Activated CD8-positive, alpha-beta memory T cell treated with anti-CD3 and anti-CD28 coated beads, Interleukin-2, amount 50 U/mL, for 4 hours (primary cell): ENCODE results near the gene RIF1.

Experiments used
- DNase-seq: peaks from one replicate; pipeline ENCODE4 v3.0.0-alpha.2; 2020

Gene RIF1, protein sequence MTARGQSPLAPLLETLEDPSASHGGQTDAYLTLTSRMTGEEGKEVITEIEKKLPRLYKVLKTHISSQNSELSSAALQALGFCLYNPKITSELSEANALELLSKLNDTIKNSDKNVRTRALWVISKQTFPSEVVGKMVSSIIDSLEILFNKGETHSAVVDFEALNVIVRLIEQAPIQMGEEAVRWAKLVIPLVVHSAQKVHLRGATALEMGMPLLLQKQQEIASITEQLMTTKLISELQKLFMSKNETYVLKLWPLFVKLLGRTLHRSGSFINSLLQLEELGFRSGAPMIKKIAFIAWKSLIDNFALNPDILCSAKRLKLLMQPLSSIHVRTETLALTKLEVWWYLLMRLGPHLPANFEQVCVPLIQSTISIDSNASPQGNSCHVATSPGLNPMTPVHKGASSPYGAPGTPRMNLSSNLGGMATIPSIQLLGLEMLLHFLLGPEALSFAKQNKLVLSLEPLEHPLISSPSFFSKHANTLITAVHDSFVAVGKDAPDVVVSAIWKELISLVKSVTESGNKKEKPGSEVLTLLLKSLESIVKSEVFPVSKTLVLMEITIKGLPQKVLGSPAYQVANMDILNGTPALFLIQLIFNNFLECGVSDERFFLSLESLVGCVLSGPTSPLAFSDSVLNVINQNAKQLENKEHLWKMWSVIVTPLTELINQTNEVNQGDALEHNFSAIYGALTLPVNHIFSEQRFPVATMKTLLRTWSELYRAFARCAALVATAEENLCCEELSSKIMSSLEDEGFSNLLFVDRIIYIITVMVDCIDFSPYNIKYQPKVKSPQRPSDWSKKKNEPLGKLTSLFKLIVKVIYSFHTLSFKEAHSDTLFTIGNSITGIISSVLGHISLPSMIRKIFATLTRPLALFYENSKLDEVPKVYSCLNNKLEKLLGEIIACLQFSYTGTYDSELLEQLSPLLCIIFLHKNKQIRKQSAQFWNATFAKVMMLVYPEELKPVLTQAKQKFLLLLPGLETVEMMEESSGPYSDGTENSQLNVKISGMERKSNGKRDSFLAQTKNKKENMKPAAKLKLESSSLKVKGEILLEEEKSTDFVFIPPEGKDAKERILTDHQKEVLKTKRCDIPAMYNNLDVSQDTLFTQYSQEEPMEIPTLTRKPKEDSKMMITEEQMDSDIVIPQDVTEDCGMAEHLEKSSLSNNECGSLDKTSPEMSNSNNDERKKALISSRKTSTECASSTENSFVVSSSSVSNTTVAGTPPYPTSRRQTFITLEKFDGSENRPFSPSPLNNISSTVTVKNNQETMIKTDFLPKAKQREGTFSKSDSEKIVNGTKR (N-terminal part only)

DNA sequence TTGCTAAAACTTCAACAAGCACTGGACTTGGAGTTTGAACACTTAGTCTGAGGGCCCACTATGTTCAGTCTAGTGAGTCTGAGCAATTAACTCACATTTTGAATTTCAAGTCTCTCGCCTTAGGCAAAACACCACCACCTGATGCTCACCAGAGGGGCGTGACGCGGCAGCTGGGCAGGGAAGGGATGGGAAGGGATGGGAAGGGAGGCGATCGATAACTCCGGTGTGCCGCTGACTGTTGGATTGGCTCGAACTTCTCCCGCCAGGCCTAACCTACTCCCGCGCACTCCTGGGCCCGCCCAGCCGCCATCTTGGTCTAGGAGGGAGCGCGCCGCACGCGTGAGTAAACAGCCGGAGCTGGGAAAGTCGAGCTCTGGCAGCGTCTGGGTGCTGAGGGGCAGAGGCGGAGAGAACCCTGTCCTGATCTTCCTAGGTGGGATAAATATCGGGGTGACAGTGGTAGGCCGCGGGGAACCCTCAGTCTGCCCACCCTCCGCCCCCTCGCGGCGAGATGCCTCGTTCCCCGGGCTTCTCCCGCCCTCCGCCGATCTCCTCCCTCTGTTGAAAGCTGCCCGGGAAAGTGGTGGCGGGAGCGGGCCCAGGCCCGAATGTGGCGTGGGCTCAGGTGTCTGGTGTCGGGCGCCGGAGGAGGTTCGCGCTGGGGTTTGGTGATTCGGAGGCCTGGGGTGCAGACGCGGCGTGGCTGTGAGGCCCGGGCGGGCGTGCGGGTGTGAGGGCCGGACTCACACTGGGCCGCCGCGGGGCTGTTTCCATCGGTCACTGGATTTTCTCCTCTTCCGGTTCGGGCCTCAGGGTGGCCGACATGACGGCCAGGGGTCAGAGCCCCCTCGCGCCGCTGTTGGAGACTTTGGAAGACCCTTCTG is at the start of gene RIF1:
RIF1 (plus strand) TSS at position 302 of the 884 bp plus-strand sequence; CDS start at position 824, 522 bp downstream.
- peak; percentile 79 for DNase-seq

- DNase-seq: no peak
Measured at GRCh38 chr2:151361674-151362370, 47.9 kb upstream of the RIF1 start.

DNA sequence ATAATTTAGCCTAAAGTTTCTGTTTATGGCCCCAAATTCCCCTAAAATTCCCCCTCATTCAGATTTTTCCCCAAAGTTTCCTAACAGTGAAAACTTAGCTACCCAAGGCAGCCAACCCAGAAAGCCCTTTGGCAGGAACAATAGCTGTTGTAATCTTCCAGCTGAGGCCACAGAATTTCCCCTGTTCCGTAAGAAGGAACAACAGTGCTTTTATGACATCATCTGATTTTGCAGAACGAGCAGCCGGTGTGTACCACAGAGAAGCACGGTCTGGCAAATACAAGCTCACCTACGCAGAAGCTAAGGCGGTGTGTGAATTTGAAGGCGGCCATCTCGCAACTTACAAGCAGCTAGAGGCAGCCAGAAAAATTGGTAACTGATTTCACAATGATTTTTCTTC is 46.0 kb upstream of the RIF1 start:
- no peak for DNase-seq

DNA sequence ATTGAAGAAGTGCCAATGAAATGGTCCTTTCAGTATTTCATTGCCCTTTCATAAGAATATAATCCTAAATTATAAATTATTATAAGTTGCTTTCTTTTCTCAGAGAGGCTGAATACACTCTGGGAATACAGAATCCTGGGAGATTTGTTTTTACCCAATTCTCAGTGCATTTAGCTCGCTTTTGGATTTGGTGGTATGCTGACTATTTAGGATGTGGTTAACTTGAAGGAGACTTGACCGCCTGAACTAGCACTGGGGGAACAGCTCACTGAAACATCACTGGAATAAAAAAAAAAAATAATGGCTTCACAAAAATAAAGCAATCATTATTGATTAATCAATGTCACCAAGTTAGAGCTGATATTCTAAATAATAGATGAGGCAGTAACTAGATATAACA is 42.1 kb upstream of the RIF1 start:
- DNase-seq: no peak

DNA sequence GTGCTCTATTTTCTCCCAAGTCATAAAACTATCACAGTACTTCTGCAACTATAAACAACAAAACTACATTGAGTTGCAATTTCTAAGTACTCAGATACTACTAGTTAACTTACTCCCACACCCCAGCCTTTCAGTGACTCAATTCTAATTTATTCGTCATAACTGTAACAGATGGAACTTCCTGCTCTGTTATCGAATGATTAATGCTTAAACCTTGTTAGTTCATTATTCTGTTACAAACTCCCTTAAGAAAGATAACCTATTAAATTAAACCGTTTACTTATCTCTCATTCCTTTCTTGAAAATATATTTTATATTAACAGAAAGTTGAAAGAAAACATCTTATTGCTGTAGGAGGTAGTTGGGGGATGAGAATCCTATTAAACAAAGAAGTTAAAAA is 35.3 kb upstream of the RIF1 start:
- DNase-seq: no peak

DNA sequence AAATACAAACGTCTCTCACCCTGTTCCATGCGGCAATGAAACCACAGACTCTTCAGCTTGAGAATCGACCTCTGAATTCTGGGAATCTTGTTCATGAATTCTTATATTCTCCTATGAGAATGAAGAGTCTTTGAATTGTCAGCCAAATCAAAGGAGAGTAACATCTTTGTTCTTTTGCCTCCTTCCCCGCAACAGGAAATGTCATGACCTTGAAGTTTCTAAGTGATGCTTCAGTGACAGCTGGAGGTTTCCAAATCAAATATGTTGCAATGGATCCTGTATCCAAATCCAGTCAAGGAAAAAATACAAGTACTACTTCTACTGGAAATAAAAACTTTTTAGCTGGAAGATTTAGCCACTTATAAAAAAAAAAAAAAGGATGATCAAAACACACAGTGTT is 30.5 kb upstream of the RIF1 start:
- DNase-seq: no peak

- DNase-seq: no peak
Measured at GRCh38 chr2:151380580-151381235, 29.0 kb upstream of the RIF1 start.

GRCh38 chr2:151381266-151381665 is 28.4 kb upstream of the RIF1 start:
- DNase-seq: no peak

- no peak for DNase-seq
Measured at GRCh38 chr2:151388011-151388410, 21.7 kb upstream of the RIF1 start.

DNA sequence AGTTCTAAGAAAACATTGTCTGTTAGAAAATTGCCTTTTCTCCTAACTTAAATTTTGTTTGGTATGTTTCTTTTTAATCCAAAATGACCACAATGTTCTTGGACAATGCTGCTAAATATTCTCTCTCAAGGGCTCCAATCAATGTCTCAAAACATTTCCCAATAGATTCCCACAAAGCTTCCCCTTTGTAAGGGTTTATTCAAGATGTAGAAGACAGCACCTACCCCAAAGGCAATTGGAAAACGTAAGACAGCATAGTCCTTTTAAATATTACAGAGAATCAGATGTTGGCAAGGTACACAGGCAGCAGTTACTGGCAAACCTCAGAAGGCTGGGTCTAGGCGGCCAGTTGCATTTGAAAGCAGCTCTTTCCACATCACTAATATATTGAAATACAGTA is 18.3 kb upstream of the RIF1 start:
- no peak for DNase-seq

DNA sequence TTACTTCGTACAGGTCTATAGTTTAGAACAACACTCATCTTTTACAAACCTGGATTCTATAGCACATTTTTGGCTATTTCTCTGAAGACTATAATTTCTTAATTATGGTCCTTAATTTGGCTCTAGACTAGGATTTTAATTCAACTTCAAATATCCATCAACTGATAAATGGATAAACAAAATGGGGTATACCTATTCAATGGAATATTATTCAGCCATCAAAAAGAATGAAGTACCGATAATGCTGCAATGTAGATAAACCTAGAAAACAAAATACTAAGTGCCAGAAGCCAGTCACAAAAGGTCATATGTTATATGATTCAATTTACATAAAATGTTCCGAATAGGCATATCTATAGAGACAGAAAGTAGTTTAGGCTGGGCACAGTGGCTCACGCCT is 15.2 kb upstream of the RIF1 start:
- DNase-seq: no peak

DNA sequence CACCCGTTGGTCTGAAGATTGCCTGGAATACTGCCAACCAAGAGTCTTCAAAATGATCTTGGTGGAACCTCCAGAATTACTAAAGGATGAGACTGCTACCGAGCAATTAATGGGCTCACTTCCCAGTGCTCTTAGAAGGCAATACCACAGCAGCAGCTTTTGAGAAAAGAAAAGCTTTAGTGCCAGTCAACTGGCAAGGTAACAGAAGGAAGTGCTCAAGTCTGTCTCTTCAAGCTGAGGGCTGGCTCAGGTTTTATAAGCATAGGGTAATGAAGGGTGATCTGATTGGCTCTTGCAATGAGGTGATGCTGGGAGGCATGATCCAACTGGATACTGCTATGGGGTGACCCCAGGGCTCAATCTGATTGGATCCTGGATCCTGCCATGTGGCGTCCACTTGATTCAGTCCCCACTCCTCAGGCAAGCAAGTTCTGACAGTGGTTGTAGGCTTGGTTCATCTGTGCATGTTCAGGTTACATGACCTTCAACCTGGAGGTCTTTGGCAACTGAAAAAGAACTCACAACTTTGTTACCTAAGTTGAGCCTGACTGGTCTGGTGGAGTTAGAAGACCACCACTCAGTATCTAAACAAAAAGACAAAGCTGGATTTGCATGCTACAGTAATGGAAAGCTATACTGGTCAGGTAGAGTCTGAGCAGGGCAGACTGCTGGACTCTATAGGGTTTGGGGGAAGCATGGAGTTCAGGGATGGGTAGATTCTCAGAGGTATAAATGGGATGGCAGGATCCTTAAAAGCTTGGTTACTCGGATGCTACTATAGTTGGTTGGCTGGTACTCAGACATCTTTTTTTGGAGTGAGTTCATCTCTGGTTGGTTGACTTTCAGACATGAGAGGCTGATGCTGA is 14.0 kb upstream of the RIF1 start:
- no peak for DNase-seq

GRCh38 chr2:151399981-151400380 is 9.7 kb upstream of the RIF1 start:
- DNase-seq: no peak

DNA sequence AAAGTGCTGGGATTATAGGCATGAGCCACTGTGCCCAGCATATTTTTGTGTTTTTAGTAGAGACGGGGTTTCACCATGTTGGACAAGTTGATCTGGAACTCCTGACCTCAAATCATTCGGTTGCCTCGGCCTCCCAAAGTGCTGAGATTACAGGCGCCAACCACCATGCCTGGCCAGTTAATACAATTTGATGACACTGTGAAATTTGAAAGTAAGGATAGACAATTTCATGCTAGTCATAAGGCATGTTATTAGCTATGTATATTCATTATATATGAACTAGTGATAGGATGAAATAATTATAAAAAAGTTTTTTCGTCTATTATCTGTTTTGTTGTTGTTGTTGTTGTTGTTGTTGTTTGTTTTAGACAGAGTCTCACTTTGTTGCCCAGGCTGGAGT is 8.6 kb upstream of the RIF1 start:
- no peak for DNase-seq

GRCh38 chr2:151403914-151404313 is 5.8 kb upstream of the RIF1 start:
- DNase-seq: no peak

GRCh38 chr2:151405376-151405775 is 4.3 kb upstream of the RIF1 start:
- DNase-seq: no peak

- DNase-seq: no peak
Measured at GRCh38 chr2:151407281-151407680, 2.4 kb upstream of the RIF1 start.

- DNase-seq: no peak
Measured at GRCh38 chr2:151408788-151409600, 708 bp upstream of the RIF1 start.

DNA sequence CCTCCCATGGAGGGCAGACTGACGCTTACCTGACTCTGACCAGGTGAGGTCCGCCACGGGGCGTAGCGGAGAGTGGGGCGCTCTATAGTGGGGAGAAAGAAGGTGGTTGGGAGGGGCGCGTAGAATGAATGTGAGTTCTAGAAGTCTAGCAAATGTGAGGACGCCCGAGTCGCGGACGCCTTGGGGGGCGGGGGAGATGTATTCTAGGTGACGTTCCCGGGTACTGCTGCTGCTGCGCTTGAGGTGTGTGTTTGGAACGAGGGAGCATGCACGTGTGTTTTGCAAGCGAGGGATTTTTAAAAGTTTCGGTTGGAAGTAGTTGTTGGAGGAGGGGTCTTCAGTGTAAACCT is 758 bp downstream of the RIF1 start:
- peak; percentile 47 for DNase-seq
